DMS 273 (cell line): ENCODE measurements around the gene NDUFS1.

ENCODE experiments used
- DNase-seq: peaks from one replicate; lab custom pipeline; 2025; ENCODE audit not compliant: unreplicated experiment; lab: John Stamatoyannopoulos, UW

NDUFS1 gene

GRCh38 chr2:206069417-206069816 lies 89.8 kb downstream of the NDUFS1 start:
- no peak for DNase-seq

DNA sequence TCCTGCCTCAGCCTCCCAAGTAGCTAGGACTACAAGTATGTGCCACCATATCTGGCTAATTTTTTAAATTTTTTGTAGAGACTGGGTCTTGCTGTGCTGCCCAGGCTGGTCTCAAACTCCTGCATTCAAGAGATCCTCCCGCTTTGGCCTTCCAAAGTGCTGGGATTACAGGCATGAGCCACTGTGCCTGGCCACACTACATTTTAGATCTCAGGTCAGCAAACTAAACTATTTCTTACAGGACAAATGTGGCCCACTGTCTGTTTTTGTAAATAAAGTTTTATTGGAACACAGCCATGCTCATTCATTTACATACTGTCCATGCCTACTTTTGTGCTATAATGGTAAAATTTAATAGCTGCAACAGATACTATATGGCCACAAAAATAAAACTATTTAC lies 91.0 kb downstream of the NDUFS1 start:
- no peak for DNase-seq
